ENCODE measurements around the gene NDUFS7.

- TF ChIP-seq POLR2A (IDR thresholded peaks at IDR 0.05) (no peak), POLR2AphosphoS5 (IDR thresholded peaks at IDR 0.05) (no peak), CTCF (IDR thresholded peaks at IDR 0.05) (no peak), EP300 (IDR thresholded peaks at IDR 0.05) (no peak)
Measured at GRCh38 chr19:1430246-1430645, 46.5 kb downstream of the NDUFS7 start.

Data from sigmoid colon (tissue), 4 donors.